GM21515 (cell line): Measurements from ENCODE around the gene RAPGEF1.

Experiments used
- ATAC-seq: cut with Tn5 transposase; IDR thresholded peaks from one replicate; pipeline ENCODE4 v1.9.1; 2021; ENCODE audit not compliant: unreplicated experiment

Gene RAPGEF1

GRCh38 chr9:131591845-131592208, 148.0 kb downstream of the RAPGEF1 start:
- ATAC-seq, result no peak

GRCh38 chr9:131590907-131591844, 148.7 kb downstream of the RAPGEF1 start:
- ATAC-seq, result no peak

- ATAC-seq, result no peak
Measured at GRCh38 chr9:131590449-131590848, 149.4 kb downstream of the RAPGEF1 start.

GRCh38 chr9:131589993-131590392, 149.9 kb downstream of the RAPGEF1 start:
- no peak for ATAC-seq

GRCh38 chr9:131589124-131589711, 150.7 kb downstream of the RAPGEF1 start:
- ATAC-seq, result no peak

GRCh38 chr9:131588396-131588795, 151.5 kb downstream of the RAPGEF1 start:
- no peak for ATAC-seq

GRCh38 chr9:131587906-131588305, 152.0 kb downstream of the RAPGEF1 start:
- no peak for ATAC-seq

- no peak for ATAC-seq
Measured at GRCh38 chr9:131587331-131587730, 152.5 kb downstream of the RAPGEF1 start.

GRCh38 chr9:131585375-131585774, 154.5 kb downstream of the RAPGEF1 start:
- ATAC-seq, result no peak

GRCh38 chr9:131584858-131585257, 155.0 kb downstream of the RAPGEF1 start:
- no peak for ATAC-seq

GRCh38 chr9:131583836-131584555, 155.9 kb downstream of the RAPGEF1 start:
- no peak for ATAC-seq

- ATAC-seq, result no peak
Measured at GRCh38 chr9:131583337-131583645, 156.6 kb downstream of the RAPGEF1 start.

- no peak for ATAC-seq
Measured at GRCh38 chr9:131582466-131583336, 157.2 kb downstream of the RAPGEF1 start.

GRCh38 chr9:131582056-131582455, 157.8 kb downstream of the RAPGEF1 start:
- ATAC-seq, result no peak

- ATAC-seq, result no peak
Measured at GRCh38 chr9:131580358-131580757, 159.5 kb downstream of the RAPGEF1 start.

GRCh38 chr9:131579789-131580211, 160.1 kb downstream of the RAPGEF1 start:
- no peak for ATAC-seq

- no peak for ATAC-seq
Measured at GRCh38 chr9:131578731-131579504, 161.0 kb downstream of the RAPGEF1 start.

- ATAC-seq, result no peak
Measured at GRCh38 chr9:131578021-131578420, 161.9 kb downstream of the RAPGEF1 start.

- no peak for ATAC-seq
Measured at GRCh38 chr9:131577005-131578000, 162.6 kb downstream of the RAPGEF1 start.
